AG09319 (cell line): ENCODE measurements around the gene NOXA1.

Experiments used
- DNase-seq: peaks from one replicate; pipeline ENCODE4 v3.0.0-alpha.2; 2010; ENCODE audit warnings: low read depth; ENCODE audit errors: extremely low read depth
- CTCF ChIP-seq: IDR thresholded peaks from 2 replicates; pipeline ENCODE4 v1.5.1; 2011; ENCODE audit warnings: low read depth, mild to moderate bottlenecking, inconsistent platforms, low read length, moderate library complexity

NOXA1 gene

DNA sequence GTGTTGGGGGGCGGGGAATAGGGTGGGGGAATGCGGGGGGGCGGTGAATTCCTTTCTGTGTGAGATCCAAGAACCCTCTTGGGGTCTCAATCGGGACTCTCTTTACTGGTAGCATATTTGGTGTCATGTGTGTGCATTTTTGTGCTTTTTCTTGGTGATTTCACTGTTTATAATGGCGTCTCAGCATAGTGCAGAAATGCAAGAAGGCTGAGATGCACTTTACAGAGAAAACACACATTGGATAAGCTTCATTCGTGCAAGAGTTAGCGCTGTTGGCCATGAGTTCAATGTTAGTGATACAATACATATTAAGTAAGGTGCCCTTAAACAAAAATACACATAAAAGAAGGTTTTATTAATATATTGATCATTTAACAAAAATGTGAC, 18.7 kb downstream of the NOXA1 start:
- DNase-seq, result no peak
- TF ChIP-seq CTCF, result no peak

DNA sequence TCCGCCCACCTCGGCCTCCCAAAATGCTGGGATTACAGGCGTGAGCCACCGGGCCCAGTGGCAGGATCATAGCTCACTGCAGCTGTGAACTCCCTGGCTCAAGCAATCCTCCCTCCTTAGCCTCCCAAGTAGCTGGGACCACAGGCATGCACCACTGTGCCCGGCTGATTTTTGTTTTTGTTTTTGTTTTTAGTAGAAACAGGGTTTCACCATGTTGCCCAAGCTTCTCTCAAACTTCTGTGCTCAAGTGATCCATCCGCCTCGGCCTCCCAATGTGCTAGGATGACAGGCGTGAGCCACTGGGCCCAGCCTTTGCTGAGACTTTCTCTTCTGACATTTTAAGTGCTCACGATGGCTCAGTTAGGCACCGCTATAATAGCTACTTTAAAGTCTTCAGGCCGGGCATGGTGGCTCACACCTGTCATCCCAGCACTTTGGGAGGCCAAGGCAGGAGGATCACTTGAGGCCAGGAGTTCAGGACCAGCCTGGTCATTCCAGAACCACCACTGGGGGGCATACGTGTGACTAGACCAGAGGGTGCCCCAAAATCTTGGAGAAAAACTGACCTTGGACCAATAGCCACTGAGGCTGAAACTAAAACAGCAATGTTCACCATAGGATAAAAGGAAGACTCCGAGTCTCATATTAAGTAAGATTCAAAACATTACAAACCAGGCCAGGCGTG, 21.1 kb downstream of the NOXA1 start:
- TF ChIP-seq CTCF, result no peak
- DNase-seq, result no peak

- peak; percentile 40 for DNase-seq
- TF ChIP-seq CTCF, result peak; percentile 81
These were observed 22.1 kb downstream of the NOXA1 start for GRCh38 chr9:137445275-137445807.

DNA sequence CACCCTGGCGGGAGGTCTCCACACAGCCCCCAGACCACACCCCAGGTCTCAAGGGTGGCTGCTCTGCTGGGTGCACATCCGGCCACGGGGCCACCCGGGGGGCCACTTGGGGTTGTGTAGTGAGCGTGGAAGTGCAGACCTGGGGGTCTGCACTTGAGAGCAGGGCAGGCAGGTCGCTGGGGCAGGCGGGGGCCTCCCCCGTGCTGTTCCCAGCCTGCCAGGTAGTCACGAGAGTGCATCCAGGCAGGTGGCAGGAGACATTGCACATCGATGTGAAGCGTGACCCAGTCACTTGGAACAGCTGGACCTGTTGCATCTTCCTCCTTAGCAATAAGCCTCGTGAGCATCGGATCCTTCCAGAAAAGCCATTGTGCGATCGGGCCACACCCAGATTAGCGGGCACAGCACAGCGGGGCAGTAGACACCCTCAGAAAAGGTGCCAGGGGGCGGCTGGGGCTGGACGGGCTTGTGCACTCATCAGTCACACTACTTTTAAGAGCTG, 22.8 kb downstream of the NOXA1 start:
- TF ChIP-seq CTCF, result no peak
- DNase-seq, result no peak

GRCh38 chr9:137446851-137447471, 23.8 kb downstream of the NOXA1 start:
- DNase-seq, result no peak
- TF ChIP-seq CTCF, result no peak

GRCh38 chr9:137447722-137448601, 24.8 kb downstream of the NOXA1 start:
- DNase-seq, result no peak
- no peak for TF ChIP-seq CTCF

DNA sequence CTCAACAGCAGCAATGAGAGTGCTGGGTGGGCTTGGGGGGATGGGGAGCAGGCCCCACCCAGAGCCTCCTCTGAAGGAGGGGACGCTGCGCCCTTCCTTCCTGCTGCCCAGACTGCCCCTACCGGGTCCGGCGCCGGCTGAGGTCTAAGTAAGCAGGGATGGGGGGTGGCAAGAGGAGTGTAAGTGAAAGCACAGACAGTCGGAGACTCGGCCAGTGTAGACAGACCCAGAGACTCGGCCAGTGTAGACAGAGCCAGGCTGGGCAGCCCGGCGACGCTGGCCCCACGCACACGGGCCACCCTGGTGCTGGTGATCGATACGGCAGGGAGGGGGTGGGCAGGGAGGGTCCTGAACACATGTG, 25.4 kb downstream of the NOXA1 start:
- no peak for TF ChIP-seq CTCF
- no peak for DNase-seq
